Putamen (tissue), 1 donor: ENCODE data around the gene OTOP3.

Experiments used
- DNase-seq: peaks from one replicate; pipeline ENCODE4 v3.0.0-alpha.2; 2016; ENCODE audit warnings: low spot score

Gene OTOP3

DNA sequence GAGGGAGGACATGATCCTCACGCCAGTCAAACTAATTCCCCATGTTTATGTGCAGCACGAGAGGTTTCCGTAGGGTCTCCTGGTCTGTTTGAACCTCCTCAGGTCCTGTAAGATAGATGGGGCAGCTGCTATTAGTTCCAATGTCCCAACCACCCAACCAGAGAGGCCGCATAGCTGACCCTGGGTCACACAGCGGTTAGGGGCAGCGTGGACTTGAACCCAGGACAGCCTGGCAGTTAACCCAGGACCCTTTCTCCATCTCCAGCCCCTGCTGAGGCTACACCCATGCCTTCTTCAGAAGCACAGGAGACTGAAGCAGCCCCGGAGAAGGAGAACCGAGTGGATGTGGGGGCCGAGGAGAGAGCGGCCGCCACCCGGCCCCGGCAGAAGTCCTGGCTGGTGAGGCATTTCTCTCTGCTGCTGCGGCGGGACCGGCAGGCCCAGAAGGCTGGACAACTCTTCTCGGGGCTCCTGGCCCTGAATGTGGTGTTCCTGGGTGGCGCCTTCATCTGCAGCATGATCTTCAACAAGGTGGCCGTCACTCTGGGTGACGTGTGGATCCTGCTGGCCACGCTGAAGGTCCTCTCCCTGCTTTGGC lies 5.5 kb downstream of the OTOP3 start:
- DNase-seq: no peak

DNA sequence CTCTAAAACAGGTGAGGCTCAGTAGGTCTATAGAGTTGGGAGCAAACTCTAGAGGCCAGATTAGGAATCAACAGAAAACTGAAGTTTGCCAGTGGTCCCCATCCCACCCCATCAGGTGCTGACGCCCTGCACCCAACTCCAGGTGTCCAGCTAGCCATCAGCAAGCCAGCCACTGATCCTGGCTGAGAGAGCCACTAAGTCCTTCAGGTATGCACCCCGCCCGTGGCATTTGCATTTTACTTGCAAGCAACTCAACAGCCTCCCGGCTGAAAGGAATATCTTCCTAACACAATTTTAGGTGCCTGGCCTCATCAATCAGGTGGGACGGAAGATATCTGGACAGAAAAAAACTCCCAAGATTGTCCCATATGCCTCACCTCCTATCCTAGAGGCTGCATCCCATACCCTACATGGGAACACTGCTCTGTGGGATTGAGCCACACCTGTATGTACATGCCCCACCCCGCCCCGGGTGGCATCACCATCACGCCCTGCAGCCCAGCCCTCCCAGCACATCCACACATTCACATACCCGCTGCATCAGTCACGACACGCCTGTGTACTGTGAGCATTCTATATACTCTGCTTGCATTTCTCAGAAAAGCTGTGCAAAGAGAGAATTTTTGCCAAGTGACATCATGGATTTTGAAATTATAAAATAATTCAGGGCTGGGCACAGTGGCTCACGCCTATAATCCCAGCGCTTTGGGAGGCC lies 8.3 kb downstream of the OTOP3 start:
- DNase-seq: no peak

DNA sequence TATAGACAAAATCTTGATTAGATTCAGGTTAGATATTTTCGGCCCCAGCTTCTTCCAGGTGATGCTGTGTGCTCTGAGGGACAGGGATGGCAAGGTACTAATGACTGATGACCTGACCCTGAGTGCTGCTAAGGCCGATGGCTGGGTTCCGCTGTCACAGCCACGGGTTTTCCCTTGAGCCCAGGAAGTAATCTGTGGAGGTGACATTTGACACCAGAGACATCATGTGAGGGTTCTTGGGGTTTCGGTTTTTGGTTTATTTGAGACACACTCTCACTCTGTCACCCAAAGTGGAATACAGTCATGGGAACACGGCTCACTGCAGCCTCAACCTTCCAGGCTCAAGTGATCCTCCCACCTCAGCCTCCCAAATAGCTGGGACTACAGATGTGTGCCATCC lies 9.8 kb downstream of the OTOP3 start:
- no peak for DNase-seq

DNA sequence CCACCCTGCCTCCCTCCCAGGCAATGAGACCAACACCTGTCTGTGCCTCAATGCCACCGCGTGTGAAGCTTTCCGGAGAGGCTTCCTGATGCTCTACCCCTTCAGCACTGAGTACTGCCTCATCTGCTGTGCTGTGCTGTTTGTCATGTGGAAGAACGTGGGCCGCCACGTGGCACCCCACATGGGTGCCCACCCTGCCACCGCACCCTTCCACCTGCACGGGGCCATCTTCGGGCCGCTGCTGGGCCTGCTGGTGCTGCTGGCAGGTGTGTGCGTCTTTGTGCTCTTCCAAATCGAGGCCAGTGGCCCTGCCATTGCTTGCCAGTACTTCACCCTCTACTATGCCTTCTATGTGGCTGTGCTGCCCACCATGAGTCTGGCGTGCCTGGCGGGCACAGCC lies 10.9 kb downstream of the OTOP3 start:
- no peak for DNase-seq

DNA sequence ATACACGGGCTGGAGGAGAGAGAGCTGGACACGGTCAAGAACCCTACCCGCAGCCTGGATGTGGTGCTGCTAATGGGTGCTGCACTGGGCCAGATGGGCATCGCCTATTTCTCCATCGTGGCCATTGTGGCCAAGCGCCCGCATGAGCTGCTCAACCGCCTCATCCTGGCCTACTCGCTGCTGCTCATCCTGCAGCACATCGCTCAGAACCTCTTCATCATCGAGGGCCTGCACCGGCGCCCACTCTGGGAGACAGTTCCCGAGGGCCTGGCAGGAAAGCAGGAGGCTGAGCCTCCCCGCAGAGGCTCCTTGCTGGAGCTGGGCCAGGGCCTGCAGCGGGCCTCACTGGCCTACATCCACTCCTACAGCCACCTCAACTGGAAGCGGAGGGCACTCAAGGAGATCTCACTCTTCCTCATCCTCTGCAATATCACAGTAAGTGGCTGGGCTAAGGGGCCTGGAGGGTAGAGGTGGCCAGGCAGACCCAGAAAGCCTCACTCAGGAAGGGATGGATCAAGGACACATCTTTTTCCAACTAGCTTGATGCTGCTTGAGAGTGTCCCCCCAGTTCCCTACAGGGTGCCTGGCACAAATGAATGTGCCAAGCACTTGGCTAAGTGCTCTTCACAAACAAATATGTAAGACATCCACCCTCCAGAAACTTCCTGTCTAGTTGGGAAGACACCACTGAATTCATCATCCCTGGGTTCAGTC lies 11.5 kb downstream of the OTOP3 start:
- DNase-seq: no peak

DNA sequence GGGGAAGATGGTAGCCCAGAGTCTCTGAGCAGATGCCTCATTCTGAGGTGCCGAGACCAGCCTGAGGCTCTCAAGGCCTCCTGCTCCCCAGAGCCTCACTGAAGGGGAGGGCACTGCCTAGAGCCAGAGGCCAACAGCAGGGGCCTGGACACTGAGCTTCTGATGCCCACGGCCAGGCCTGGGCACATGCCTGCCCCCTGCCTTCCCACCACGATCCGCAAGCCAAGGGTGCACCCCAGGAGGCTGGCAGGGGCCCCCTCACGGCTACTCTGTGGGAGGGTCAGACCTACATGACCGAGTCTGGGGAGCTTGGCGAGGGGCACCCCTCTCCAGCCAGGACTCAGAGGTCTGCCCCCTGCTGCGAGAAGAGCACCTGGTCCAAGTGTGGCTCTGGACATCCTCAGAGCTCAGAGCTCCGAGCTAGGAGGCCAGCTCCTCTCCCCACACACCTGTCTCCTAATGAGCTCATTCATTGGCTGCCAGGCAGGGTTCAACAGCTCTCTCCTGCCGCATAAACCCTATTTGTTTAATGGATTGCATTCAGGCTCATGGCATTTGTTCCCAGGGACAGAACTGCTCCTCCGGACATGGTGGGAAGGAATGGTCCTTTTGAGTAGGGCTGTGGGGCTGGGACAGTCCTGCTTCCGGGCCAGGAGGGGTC lies 13.9 kb downstream of the OTOP3 start:
- DNase-seq: no peak

DNA sequence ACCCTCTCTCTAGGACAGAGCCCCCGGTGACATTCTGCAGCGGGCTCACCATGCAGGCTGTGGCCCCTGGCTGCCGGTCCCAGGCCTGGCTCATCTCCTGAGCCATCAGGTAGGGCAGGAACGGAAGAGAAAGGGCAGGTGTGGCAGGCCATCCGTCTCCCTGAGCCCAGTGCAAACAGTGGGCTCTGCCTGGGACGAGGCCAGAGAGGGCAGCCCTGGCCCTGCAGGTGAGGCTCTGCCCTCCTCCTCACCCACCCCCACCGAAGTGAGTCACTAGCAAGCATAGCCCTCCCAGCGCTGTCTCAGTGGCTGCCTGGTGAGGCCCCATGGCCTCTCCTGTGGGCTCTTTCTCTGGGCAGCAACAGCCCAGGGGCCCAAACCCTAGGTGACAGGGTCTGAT lies 14.5 kb downstream of the OTOP3 start:
- DNase-seq: no peak

DNA sequence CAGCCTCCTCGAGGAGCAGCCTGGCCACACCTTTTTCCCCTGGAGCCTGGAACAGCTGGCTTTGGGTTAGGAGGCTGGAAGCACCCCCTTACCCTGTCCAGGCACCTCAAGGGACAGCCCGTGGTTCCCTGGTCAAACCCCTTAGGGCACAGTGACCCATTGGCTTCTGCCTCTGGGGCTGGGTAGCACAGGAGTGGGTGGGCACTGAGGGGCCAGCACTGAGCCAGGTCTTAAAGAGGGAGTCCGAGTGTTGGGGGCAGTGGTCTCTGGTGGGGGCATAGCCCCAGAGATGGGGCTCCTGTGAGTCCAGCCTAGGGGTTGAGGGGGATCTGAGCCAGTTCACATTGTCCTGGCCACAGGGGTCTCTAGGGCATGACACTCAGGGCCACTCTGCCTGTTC lies 15.4 kb downstream of the OTOP3 start:
- no peak for DNase-seq

DNA sequence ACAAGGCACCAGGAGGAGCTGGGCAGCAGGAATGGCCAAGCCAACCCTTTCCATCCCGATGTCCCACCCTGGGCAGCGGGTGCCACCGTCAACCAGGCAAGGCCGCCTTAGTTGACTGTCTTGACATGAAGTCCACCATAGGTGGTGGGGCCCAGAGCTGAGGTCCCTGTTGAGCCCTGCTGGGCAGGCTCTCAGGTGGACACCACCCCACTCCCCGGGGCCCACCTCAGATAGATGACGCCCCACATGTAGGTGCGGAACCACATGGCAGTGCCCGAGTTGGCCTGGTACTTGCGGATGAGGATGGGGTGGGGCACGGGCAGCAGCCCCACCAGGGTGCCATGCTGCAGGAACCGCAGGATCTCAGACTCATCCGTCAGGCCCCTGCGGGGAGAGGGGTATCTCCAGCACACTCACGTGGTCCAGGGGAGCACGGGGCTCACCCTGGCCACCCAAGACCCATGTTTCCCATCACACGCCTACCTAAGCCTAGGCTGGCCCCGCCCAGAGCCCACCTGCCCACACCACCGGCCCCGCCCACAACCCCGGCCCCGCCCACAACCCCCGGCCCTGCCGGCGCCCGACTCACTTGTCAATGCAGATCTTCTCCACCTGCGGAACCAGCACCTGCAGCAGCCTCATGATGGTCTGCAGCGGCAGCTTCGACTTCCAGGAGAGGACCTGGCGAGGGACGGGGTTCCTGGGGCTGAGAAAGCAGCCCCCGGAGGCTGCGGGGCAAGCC lies 16.2 kb downstream of the OTOP3 start:
- no peak for DNase-seq

DNA sequence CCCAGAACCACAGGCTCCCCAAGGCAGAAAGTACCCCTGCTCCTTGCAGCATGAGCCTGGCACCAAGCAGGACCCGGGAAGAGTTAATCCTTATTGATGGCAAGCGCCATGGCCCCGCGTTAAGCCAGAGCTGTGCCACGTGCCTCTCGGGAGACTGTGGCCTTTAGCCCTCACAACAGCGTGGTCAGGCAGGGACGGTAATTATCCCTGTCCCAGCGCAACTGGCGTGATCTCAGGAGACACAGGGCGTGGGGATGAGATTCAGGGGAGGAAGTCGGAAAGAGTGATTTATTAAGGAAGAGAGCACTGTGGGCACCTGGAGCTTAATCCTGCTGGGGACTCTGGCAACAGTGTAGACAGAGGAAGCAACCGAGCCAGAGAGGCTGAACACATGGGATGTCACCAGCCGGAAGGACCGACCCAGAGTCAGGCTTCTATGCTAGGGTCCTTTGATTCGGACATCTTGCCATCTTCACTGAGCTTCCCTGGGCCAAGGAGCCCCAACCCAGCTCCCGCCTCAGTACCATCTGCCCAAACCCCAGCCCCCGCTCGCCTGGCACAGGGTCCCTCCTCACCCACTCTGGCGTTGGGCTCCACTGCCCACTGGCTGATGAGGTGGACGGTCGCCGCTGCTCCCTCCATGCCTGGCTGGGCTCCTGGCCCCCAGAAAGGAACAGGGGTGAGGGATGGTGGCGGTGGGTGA lies 16.9 kb downstream of the OTOP3 start:
- no peak for DNase-seq

DNA sequence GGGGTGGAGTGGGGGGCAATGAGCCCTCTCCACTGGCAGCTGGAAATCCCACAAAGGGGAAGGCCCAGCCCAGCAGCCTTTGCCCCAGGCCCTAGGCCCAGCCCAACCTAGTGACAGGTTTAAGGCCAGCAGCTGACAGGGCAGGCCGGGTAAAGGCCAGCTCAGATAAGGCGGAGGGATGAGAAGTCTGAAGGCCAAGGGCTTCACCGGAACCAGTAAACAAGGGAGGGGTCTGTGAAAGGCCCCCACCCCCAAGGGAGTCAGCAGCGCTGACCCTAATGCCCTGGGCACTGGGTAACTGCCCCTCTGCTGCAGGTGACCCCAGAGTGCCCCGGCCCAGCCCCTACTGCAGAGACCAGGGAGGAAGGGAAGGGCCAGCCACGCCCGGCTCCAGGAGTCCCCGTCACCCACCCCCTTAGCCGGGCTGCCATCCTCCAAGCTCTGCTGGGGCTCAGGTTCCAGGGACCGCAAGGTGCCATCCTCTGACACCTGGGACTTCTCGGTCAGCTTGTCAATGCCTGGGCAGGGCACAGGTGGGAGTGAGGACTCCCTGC lies 17.5 kb downstream of the OTOP3 start:
- DNase-seq: no peak

DNA sequence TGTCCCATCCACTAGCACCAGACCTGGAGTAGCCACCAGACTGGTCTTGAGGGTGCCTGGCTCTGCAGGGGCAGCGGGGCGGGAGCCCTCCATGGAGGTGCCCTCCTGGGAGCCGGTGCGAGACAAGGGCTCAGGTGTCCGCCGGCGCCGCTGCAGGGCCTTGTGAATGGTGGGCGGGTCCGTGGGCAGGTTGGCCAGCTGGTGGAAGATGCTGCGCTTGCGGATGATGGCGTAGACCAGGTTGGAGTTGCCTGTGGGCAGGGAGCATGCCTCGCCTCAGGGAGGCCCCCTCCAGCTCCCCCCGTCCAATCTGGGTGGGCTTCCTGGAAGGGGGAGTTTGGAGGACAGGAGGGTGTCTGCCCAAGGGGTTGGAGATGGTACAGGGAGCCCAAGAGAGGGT lies 18.4 kb downstream of the OTOP3 start:
- no peak for DNase-seq

DNA sequence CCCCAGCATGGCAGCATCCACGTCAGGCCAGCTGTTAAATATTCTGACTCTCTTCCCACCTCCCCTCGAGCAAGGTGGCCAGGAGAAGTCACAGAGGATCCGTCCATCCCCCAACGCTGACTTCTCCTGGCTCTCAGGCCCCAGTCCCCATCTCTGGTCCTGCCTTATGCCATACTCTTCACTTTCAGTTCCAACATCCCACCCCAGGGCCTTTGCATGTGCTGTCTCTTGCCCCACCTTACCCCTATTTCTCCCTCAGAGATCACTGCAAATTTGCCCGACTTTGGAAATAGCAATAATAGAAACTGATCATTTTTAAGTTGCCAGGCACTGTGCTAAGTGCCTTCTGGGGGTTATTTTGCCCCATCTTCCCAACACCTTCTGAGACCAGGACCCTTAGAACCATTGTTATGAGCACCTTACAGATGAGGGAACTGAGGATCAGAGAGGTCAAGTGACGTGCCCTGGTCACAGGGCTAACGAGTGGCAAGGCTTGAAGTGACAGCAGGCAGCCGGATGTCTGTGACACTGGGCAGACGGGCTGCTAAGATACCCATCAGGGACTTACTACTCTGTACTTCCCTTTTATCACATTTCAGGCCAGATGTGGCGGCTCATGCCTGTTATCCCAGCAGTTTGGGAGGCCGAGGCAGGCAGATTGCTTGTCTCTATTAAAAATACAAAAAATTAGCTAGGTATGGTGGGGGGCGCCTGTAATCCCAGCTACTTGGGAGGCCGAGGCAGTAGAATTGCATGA lies 19.1 kb downstream of the OTOP3 start:
- no peak for DNase-seq

DNA sequence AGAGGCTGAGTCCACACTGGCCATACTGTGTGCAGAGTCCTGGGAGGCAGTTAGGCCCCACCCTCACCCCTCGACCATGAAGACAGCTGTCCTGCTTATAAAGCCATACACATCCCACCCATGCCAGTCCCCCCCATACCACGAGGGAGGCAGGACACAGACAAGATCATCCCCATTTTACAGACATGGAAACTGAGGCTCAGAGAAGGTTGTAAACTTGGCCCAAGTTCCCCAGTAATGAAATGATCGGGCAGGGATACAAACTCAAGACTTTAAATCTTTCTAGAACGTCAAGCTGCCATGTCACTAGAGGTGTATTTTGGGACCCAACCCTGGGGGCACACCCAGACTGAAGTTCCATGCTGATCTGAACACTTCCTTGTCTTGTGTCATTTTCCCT lies 20.4 kb downstream of the OTOP3 start:
- no peak for DNase-seq

DNA sequence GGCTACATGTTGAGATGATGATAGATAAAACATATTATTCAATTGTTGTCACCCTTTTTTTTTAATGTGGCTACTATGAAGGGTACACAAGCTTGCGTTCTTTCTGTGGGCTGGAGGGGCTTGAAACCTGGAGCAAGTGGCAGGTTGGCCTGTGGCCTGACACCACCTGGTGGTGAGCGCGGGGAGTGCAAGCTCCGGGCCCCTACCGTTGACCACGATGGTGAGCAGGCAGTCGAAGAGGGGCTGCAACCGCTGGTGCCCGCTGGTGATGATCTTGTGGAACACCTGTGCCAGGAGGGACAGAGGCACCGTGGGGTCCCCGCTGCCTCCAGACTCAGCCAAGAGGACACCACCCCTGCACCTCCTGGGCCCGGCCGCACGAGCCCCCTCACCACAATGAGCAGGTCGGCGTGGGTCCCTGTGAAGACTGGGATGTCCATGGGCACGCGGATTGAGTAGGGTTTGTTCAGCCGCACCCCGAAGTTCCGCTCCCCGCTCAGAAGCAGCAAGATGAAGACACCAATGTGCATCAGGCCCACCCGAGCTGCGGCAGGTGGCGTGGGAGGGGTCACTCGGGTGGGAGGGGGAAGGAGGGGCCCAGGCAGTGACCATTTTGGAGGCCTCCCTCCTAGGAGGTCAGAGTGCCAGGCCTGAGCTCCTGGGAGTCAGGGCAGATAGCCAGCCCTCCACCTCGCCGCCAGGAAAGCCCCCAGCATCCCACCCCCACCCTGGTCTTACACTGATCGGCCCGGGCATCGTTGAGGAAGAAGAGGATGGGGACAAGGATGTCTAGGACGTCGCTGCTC lies 22.4 kb downstream of the OTOP3 start:
- no peak for DNase-seq

DNA sequence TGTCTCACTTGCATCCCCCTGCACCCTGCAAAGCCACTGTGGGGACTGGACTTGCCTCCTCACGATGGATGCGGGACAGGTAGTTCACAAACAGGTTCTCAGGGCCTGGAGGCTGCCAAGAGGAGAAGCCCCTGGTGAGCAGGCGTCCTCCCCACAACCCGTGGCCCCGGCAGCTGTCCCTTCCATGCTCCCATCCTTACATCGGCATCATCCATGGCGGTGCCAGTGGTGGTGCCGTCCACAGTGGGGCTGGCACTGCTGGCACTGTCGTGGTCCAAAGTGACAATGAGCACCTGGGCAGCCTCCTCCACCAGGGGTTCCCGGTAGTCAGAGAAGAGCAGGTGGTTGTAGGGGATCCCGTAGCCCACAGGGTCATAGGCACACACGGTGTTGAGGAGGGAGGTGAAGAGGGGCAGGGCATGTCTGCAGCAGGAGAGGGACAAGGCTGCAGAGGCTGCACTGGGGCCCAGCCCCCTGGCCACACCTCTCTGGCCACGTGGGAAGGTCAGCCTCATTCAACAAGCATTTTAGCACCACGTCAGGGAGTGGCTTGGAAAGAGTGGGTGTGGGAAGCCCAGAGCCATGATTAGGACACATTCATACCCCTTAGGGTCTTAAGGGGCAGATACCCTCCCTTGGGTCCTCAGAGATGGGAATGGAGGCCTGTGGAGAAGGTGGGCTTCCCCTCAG lies 24.3 kb downstream of the OTOP3 start:
- no peak for DNase-seq

DNA sequence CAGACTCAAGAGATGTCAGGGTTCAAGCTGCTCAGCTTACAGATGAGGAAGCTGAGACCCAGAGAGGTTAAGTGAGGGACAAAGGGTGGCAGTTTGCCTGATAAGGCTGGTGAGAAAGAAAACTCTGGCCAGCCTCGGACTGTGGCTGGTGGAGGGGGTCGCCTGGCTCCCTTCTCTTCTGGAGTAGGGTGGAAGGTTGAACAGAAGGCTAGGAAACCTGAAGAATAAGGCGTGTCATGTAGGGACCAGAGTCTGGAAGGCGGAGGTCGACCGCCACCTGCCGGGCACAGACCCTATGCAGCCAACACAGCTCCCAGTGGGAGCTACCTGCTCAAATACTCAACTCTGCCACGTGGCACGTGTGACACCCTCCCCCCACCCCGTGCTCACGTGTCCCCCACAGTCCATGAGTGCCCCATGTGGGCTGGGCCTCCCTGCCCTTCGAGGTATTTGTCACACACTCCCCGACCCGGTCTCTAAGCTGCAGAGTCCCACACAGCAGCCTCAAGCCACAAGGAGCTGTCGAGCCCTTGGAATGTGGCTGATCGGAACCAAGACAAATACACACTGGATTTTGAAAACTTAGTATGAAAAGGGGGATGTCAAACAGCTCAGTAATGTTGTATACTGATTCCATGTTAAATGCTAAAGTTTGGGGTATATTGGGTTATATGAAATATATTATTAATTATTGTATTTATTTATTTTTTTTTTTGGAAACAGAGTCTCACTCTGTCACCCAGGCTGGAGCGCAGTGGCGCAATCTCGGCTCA lies 25.1 kb downstream of the OTOP3 start:
- no peak for DNase-seq

DNA sequence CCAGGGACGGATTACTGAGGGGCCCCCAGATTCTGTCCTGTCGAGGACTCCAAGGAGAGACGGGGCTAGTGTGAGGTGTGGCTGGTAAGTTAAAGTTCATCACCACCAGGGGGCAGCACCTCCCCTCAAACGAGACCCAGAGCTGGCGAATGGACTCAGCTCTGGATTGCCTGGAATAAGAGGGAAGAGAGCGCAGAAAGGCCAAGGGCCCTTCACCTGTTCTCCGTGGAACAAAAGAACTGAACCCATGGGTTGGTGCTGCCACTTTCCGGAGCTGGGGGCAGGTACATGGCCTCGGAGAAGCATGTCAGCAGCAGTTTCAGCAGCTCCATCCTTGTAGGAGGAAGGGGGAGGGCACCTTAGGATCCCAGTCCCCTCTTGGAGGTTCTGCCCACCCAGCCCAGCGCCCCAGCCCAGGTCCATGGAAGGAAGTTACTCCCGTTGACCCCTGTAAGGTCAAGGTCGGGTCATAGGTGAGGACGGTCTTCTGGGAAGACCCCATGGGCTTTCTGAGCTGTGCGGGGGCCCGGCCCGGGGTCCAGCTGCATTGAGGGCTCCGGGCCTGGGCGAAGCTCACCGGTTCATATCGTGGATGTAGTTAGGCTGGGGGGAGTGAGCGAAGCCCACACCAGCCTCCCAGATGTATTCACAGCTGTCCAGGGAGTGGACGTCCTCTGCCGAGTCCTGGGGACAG lies 26.1 kb downstream of the OTOP3 start:
- peak; percentile 86 for DNase-seq
